Upper lobe of left lung (tissue), 4 donors: Measurements from ENCODE around the gene STN1.

Experiments used
- EP300 ChIP-seq, 4 donors: sonication (generic); formaldehyde crosslinking; IDR thresholded peaks; one replicate each; pipeline ENCODE4 v1.5.1; 2017; ENCODE audit warnings: antibody characterized with exemption in 4 of 4, control low read depth in 2 of 4
- TF ChIP-seq, protein P1 (sequence below), 6 experiments: fragments of 450-650 bp in 4 of 6; fragments of 200-600 bp in 2 of 6; sonication (generic) in 2 of 6; IDR thresholded peaks; one replicate each; pipeline ENCODE4 v1.5.1; 2016 to 2019; ENCODE audit warnings: antibody characterized with exemption in 6 of 6

DNA sequence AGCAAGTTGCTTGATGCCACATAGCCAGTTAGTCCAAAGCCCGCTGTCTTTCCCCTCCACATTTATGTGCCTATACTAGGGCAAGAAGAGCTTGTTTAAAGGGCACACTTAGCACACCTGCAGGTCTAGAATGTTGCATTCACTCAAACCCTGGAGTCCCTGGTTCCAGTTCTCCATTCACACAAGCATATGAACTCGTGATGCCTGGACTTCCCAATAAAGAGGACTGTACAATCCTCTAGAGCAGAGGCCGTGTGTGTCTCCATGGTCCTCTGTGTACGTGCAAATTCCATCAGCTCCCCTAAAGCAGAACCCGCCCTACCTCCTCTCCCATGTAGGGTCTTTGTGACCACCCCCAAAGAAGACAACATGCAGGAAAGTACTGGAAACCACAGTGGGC is 59.6 kb downstream of the STN1 start:
- TF ChIP-seq, protein P1, sequence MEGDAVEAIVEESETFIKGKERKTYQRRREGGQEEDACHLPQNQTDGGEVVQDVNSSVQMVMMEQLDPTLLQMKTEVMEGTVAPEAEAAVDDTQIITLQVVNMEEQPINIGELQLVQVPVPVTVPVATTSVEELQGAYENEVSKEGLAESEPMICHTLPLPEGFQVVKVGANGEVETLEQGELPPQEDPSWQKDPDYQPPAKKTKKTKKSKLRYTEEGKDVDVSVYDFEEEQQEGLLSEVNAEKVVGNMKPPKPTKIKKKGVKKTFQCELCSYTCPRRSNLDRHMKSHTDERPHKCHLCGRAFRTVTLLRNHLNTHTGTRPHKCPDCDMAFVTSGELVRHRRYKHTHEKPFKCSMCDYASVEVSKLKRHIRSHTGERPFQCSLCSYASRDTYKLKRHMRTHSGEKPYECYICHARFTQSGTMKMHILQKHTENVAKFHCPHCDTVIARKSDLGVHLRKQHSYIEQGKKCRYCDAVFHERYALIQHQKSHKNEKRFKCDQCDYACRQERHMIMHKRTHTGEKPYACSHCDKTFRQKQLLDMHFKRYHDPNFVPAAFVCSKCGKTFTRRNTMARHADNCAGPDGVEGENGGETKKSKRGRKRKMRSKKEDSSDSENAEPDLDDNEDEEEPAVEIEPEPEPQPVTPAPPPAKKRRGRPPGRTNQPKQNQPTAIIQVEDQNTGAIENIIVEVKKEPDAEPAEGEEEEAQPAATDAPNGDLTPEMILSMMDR (IDR thresholded peaks at IDR 0.05) = no peak
- TF ChIP-seq EP300 (IDR thresholded peaks at IDR 0.05) = no peak
